CD4-positive, alpha-beta T cell treated with Interleukin-17A for 1 hour (primary cell): ENCODE results near the gene PAK1.

ENCODE experiments used
- DNase-seq: peaks from one replicate; pipeline ENCODE4 v3.0.0-alpha.2; 2020

PAK1 gene

GRCh38 chr11:77472991-77473800 lies 698 bp downstream of the PAK1 start:
- DNase-seq = peak; percentile 53

GRCh38 chr11:77471558-77472193 lies 2.2 kb downstream of the PAK1 start:
- DNase-seq = peak; percentile 23

- DNase-seq = no peak
Measured at GRCh38 chr11:77470971-77471370, 2.9 kb downstream of the PAK1 start.

GRCh38 chr11:77470504-77470903 lies 3.4 kb downstream of the PAK1 start:
- no peak for DNase-seq

- no peak for DNase-seq
Measured at GRCh38 chr11:77468527-77468926, 5.4 kb downstream of the PAK1 start.

- no peak for DNase-seq
Measured at GRCh38 chr11:77467993-77468392, 5.9 kb downstream of the PAK1 start.

- DNase-seq = no peak
Measured at GRCh38 chr11:77467233-77467632, 6.7 kb downstream of the PAK1 start.

- no peak for DNase-seq
Measured at GRCh38 chr11:77457340-77457739, 16.6 kb downstream of the PAK1 start.

GRCh38 chr11:77455740-77456139 lies 18.2 kb downstream of the PAK1 start:
- no peak for DNase-seq

- no peak for DNase-seq
Measured at GRCh38 chr11:77454867-77455655, 18.8 kb downstream of the PAK1 start.

- no peak for DNase-seq
Measured at GRCh38 chr11:77450227-77450626, 23.7 kb downstream of the PAK1 start.

GRCh38 chr11:77449784-77450183 lies 24.1 kb downstream of the PAK1 start:
- no peak for DNase-seq

- DNase-seq = peak; percentile 9
Measured at GRCh38 chr11:77449060-77449521, 24.8 kb downstream of the PAK1 start.

GRCh38 chr11:77448269-77448668 lies 25.6 kb downstream of the PAK1 start:
- no peak for DNase-seq

- no peak for DNase-seq
Measured at GRCh38 chr11:77446911-77447629, 26.8 kb downstream of the PAK1 start.

- no peak for DNase-seq
Measured at GRCh38 chr11:77444261-77444660, 29.6 kb downstream of the PAK1 start.

- DNase-seq = no peak
Measured at GRCh38 chr11:77442394-77443053, 31.4 kb downstream of the PAK1 start.

GRCh38 chr11:77441426-77441825 lies 32.5 kb downstream of the PAK1 start:
- no peak for DNase-seq

GRCh38 chr11:77440678-77441077 lies 33.2 kb downstream of the PAK1 start:
- no peak for DNase-seq

- DNase-seq = no peak
Measured at GRCh38 chr11:77438487-77438886, 35.4 kb downstream of the PAK1 start.

GRCh38 chr11:77436969-77437368 lies 36.9 kb downstream of the PAK1 start:
- no peak for DNase-seq

GRCh38 chr11:77436506-77436905 lies 37.4 kb downstream of the PAK1 start:
- DNase-seq = no peak
